ENCODE data around the gene PLEKHD1.
"Not testable (repeated sequence)": the region's sequence is repeated elsewhere in the genome, so short reads cannot be mapped to it uniquely, and the experiment has no call there.

The PLEKHD1 gene

GRCh38 chr14:69497866-69498265 lies 13.3 kb downstream of the PLEKHD1 start:
- H3K9me3 ChIP-seq (ENCODE audit: control extremely low read depth in 1 of 5, control insufficient read depth in 4 of 5, insufficient read depth in 2 of 5, low read depth in 1 of 5, low read length in 4 of 5); POLR2A ChIA-PET; H3K4me3 ChIP-seq (ENCODE audit: control insufficient read depth in 1 of 7, extremely low read depth in 1 of 7, insufficient read depth in 4 of 7, low read depth in 2 of 7, low read length in 6 of 7); CTCF ChIA-PET; H3K27ac ChIP-seq (ENCODE audit: insufficient read depth in 1 of 2, low read depth in 1 of 2, low read length in 2 of 2, poor library complexity in 1 of 2, severe bottlenecking in 2 of 2); DNase-seq; H3K4me1 ChIP-seq (ENCODE audit: control extremely low read depth in 1 of 4, control insufficient read depth in 4 of 4, insufficient read depth in 4 of 4, low read length in 3 of 4); H3K36me3 ChIP-seq (ENCODE audit: control insufficient read depth in 4 of 4, insufficient read depth in 4 of 4, low read length in 3 of 4): not testable (repeated sequence)
- 91% methylated on average over 3 of the region's 4 CpGs for WGBS (ENCODE audit: insufficient coverage)
- peaks cover 0 to 13% (median 8%) of the 10 kb centered on the region in 5 experiments for H3K27me3 ChIP-seq (replicated peaks in 2 of 5; ENCODE audit: control insufficient read depth in 4 of 5, insufficient read depth in 5 of 5, low read length in 4 of 5)

- 100% methylated on average over 3 of the region's 4 CpGs for WGBS (ENCODE audit: insufficient coverage)
- POLR2A ChIA-PET; H3K9me3 ChIP-seq (ENCODE audit: control extremely low read depth in 1 of 5, control insufficient read depth in 4 of 5, insufficient read depth in 2 of 5, low read depth in 1 of 5, low read length in 4 of 5); H3K27ac ChIP-seq (ENCODE audit: insufficient read depth in 1 of 2, low read depth in 1 of 2, low read length in 2 of 2, poor library complexity in 1 of 2, severe bottlenecking in 2 of 2); H3K36me3 ChIP-seq (ENCODE audit: control insufficient read depth in 4 of 4, insufficient read depth in 4 of 4, low read length in 3 of 4); H3K4me1 ChIP-seq (ENCODE audit: control extremely low read depth in 1 of 4, control insufficient read depth in 4 of 4, insufficient read depth in 4 of 4, low read length in 3 of 4); H3K4me3 ChIP-seq (ENCODE audit: control insufficient read depth in 1 of 7, extremely low read depth in 1 of 7, insufficient read depth in 4 of 7, low read depth in 2 of 7, low read length in 6 of 7); DNase-seq: not testable (repeated sequence)
- peaks cover 0 to 11% (median 6%) of the 10 kb centered on the region in 5 experiments for H3K27me3 ChIP-seq (replicated peaks in 2 of 5; ENCODE audit: control insufficient read depth in 4 of 5, insufficient read depth in 5 of 5, low read length in 4 of 5)
- CTCF ChIA-PET: interaction anchor here (0.6 kb wide), 1 partner anchor 1596 kb away, joined by 4 read pairs; no protein-coding TSS in a partner anchor
These were observed 13.8 kb downstream of the PLEKHD1 start for GRCh38 chr14:69498286-69498685.

- CTCF ChIA-PET: interaction anchor here (1.4 kb wide), 1 partner anchor 33 kb away, joined by 3 read pairs; no protein-coding TSS in a partner anchor
- Histone ChIP-seq H3K4me3 (ENCODE audit: control insufficient read depth in 1 of 7, extremely low read depth in 1 of 7, insufficient read depth in 4 of 7, low read depth in 2 of 7, low read length in 6 of 7) (no peak overlapping the region), H3K36me3 (ENCODE audit: control insufficient read depth in 4 of 4, insufficient read depth in 4 of 4, low read length in 3 of 4) (no peaks in the 10 kb centered on the region), H3K4me1 (ENCODE audit: control extremely low read depth in 1 of 4, control insufficient read depth in 4 of 4, insufficient read depth in 4 of 4, low read length in 3 of 4) (no peaks in the 10 kb centered on the region), H3K27ac (ENCODE audit: insufficient read depth in 1 of 2, low read depth in 1 of 2, low read length in 2 of 2, poor library complexity in 1 of 2, severe bottlenecking in 2 of 2) (no peak overlapping the region), H3K27me3 (replicated peaks in 2 of 5; ENCODE audit: control insufficient read depth in 4 of 5, insufficient read depth in 5 of 5, low read length in 4 of 5) (peaks cover 0 to 9% (median 2%) of the 10 kb centered on the region in 5 experiments), H3K9me3 (ENCODE audit: control extremely low read depth in 1 of 5, control insufficient read depth in 4 of 5, insufficient read depth in 2 of 5, low read depth in 1 of 5, low read length in 4 of 5) (no peaks in the 10 kb centered on the region)
- POLR2A ChIA-PET: no interaction called here
- WGBS (ENCODE audit: insufficient coverage): 98% methylated on average over 5 of the region's 5 CpGs
- no peak for DNase-seq
These were observed 14.9 kb downstream of the PLEKHD1 start for GRCh38 chr14:69499436-69499835.

- Histone ChIP-seq H3K9me3 (ENCODE audit: control extremely low read depth in 1 of 5, control insufficient read depth in 4 of 5, insufficient read depth in 2 of 5, low read depth in 1 of 5, low read length in 4 of 5) (no peaks in the 10 kb centered on the region), H3K27ac (ENCODE audit: insufficient read depth in 1 of 2, low read depth in 1 of 2, low read length in 2 of 2, poor library complexity in 1 of 2, severe bottlenecking in 2 of 2) (no peak overlapping the region), H3K4me1 (ENCODE audit: control extremely low read depth in 1 of 4, control insufficient read depth in 4 of 4, insufficient read depth in 4 of 4, low read length in 3 of 4) (no peaks in the 10 kb centered on the region), H3K27me3 (replicated peaks in 2 of 5; ENCODE audit: control insufficient read depth in 4 of 5, insufficient read depth in 5 of 5, low read length in 4 of 5) (peaks cover 0 to 8% (median 1%) of the 10 kb centered on the region in 5 experiments), H3K36me3 (ENCODE audit: control insufficient read depth in 4 of 4, insufficient read depth in 4 of 4, low read length in 3 of 4) (no peaks in the 10 kb centered on the region), H3K4me3 (ENCODE audit: control insufficient read depth in 1 of 7, extremely low read depth in 1 of 7, insufficient read depth in 4 of 7, low read depth in 2 of 7, low read length in 6 of 7) (no peak overlapping the region)
- DNase-seq: no peak
- ChIA-PET POLR2A (no interaction called here), CTCF (interaction anchor here (1.4 kb wide), 1 partner anchor 32 kb away, joined by 3 read pairs; no protein-coding TSS in a partner anchor)
- WGBS (ENCODE audit: insufficient coverage): 100% methylated on average over 3 of the region's 5 CpGs
These were observed 15.6 kb downstream of the PLEKHD1 start for GRCh38 chr14:69500096-69500495.

GRCh38 chr14:69500736-69501135 lies 16.2 kb downstream of the PLEKHD1 start:
- Histone ChIP-seq H3K27me3 (replicated peaks in 2 of 5; ENCODE audit: control insufficient read depth in 4 of 5, insufficient read depth in 5 of 5, low read length in 4 of 5) (peaks cover 0 to 13% (median 0%) of the 10 kb centered on the region in 5 experiments), H3K36me3 (ENCODE audit: control insufficient read depth in 4 of 4, insufficient read depth in 4 of 4, low read length in 3 of 4) (no peaks in the 10 kb centered on the region), H3K4me3 (ENCODE audit: control insufficient read depth in 1 of 7, extremely low read depth in 1 of 7, insufficient read depth in 4 of 7, low read depth in 2 of 7, low read length in 6 of 7) (no peak overlapping the region), H3K4me1 (ENCODE audit: control extremely low read depth in 1 of 4, control insufficient read depth in 4 of 4, insufficient read depth in 4 of 4, low read length in 3 of 4) (no peaks in the 10 kb centered on the region), H3K9me3 (ENCODE audit: control extremely low read depth in 1 of 5, control insufficient read depth in 4 of 5, insufficient read depth in 2 of 5, low read depth in 1 of 5, low read length in 4 of 5) (no peaks in the 10 kb centered on the region), H3K27ac (ENCODE audit: insufficient read depth in 1 of 2, low read depth in 1 of 2, low read length in 2 of 2, poor library complexity in 1 of 2, severe bottlenecking in 2 of 2) (no peak overlapping the region)
- DNase-seq: no peak
- ChIA-PET POLR2A (no interaction called here), CTCF (interaction anchor here (1.4 kb wide), 1 partner anchor 10 kb away, joined by 3 read pairs; no protein-coding TSS in a partner anchor)
- WGBS (ENCODE audit: insufficient coverage): 100% methylated on average over 3 of the region's 4 CpGs

- CTCF ChIA-PET: interaction anchor here (1.1 to 1.4 kb wide), 2 partner anchors 9 to 72 kb away, joined by 3 to 4 read pairs; no protein-coding TSS in a partner anchor
- no peak for DNase-seq
- H3K36me3 ChIP-seq (ENCODE audit: control insufficient read depth in 4 of 4, insufficient read depth in 4 of 4, low read length in 3 of 4): no peaks in the 10 kb centered on the region
- no peak overlapping the region for H3K27ac ChIP-seq (ENCODE audit: insufficient read depth in 1 of 2, low read depth in 1 of 2, low read length in 2 of 2, poor library complexity in 1 of 2, severe bottlenecking in 2 of 2)
- H3K9me3 ChIP-seq (ENCODE audit: control extremely low read depth in 1 of 5, control insufficient read depth in 4 of 5, insufficient read depth in 2 of 5, low read depth in 1 of 5, low read length in 4 of 5): no peaks in the 10 kb centered on the region
- POLR2A ChIA-PET: no interaction called here
- H3K27me3 ChIP-seq (replicated peaks in 2 of 5; ENCODE audit: control insufficient read depth in 4 of 5, insufficient read depth in 5 of 5, low read length in 4 of 5): peaks cover 0 to 13% (median 0%) of the 10 kb centered on the region in 5 experiments
- no peaks in the 10 kb centered on the region for H3K4me1 ChIP-seq (ENCODE audit: control extremely low read depth in 1 of 4, control insufficient read depth in 4 of 4, insufficient read depth in 4 of 4, low read length in 3 of 4)
- no peak overlapping the region for H3K4me3 ChIP-seq (ENCODE audit: control insufficient read depth in 1 of 7, extremely low read depth in 1 of 7, insufficient read depth in 4 of 7, low read depth in 2 of 7, low read length in 6 of 7)
- WGBS (ENCODE audit: insufficient coverage): 93% methylated on average over 2 of the region's 4 CpGs
These were observed 16.9 kb downstream of the PLEKHD1 start for GRCh38 chr14:69501423-69501838.

GRCh38 chr14:69504775-69505174 lies 20.2 kb downstream of the PLEKHD1 start:
- DNase-seq: no peak
- H3K9me3 ChIP-seq (ENCODE audit: control extremely low read depth in 1 of 5, control insufficient read depth in 4 of 5, insufficient read depth in 2 of 5, low read depth in 1 of 5, low read length in 4 of 5): no peaks in the 10 kb centered on the region
- ChIA-PET POLR2A (no interaction called here), CTCF (interaction anchor here (1.0 to 1.3 kb wide), 2 partner anchors 11 to 224 kb away, joined by 3 read pairs; no protein-coding TSS in a partner anchor)
- H3K27me3 ChIP-seq (replicated peaks in 2 of 5; ENCODE audit: control insufficient read depth in 4 of 5, insufficient read depth in 5 of 5, low read length in 4 of 5): peaks cover 0 to 13% (median 2%) of the 10 kb centered on the region in 5 experiments
- H3K27ac ChIP-seq (ENCODE audit: insufficient read depth in 1 of 2, low read depth in 1 of 2, low read length in 2 of 2, poor library complexity in 1 of 2, severe bottlenecking in 2 of 2): no peak overlapping the region
- H3K4me1 ChIP-seq (ENCODE audit: control extremely low read depth in 1 of 4, control insufficient read depth in 4 of 4, insufficient read depth in 4 of 4, low read length in 3 of 4): no peaks in the 10 kb centered on the region
- H3K36me3 ChIP-seq (ENCODE audit: control insufficient read depth in 4 of 4, insufficient read depth in 4 of 4, low read length in 3 of 4): no peaks in the 10 kb centered on the region
- H3K4me3 ChIP-seq (ENCODE audit: control insufficient read depth in 1 of 7, extremely low read depth in 1 of 7, insufficient read depth in 4 of 7, low read depth in 2 of 7, low read length in 6 of 7): no peak overlapping the region
- WGBS (ENCODE audit: insufficient coverage): 100% methylated on average over 1 of the region's 1 CpG
